ENCODE data around the gene ARL6IP6. TPM values are rescaled to one million over a fixed set of nuclear protein-coding genes. Genes with fewer than 3 reads are reported as not detected.

Gene ARL6IP6
- polyA plus RNA-seq, 3 donors: 23.3 to 24.7 (median 23.4) TPM

GRCh38 chr2:152682663-152683062 is 35.8 kb upstream of the ARL6IP6 start:
- intact Hi-C loops (cut with micrococcal nuclease): no loop called here
- peaks cover 47% of the 10 kb centered on the region for H3K79me2 ChIP-seq (ENCODE audit: insufficient read depth, low read length)
- no peaks in the 10 kb centered on the region for H3K27me3 Mint-ChIP-seq (ENCODE audit: low read depth in 3 of 3)

GRCh38 chr2:152683400-152683799 is 35.0 kb upstream of the ARL6IP6 start:
- DNase-seq: no peak
- Mint-ChIP-seq H3K4me3 (no peak overlapping the region), H3K9me3 (no peaks in the 10 kb centered on the region), H3K27me3 (ENCODE audit: low read depth in 3 of 3) (peaks cover 0 to 1% (median 0%) of the 10 kb centered on the region in 3 donors), H3K36me3 (peaks cover 61 to 75% of the 10 kb centered on the region in 2 donors), H3K4me1 (no peaks in the 10 kb centered on the region), H3K27ac (peak overlapping the region in 2 of 7 donors; percentile 2 to 3)
- H4K20me1 ChIP-seq (ENCODE audit: insufficient read depth, low read length): peaks cover 65% of the 10 kb centered on the region
- no peaks in the 10 kb centered on the region for H3K4me1 ChIP-seq (ENCODE audit: control insufficient read depth in 1 of 2, insufficient read depth in 2 of 2, low read length in 2 of 2)
- TF ChIP-seq, protein P1, sequence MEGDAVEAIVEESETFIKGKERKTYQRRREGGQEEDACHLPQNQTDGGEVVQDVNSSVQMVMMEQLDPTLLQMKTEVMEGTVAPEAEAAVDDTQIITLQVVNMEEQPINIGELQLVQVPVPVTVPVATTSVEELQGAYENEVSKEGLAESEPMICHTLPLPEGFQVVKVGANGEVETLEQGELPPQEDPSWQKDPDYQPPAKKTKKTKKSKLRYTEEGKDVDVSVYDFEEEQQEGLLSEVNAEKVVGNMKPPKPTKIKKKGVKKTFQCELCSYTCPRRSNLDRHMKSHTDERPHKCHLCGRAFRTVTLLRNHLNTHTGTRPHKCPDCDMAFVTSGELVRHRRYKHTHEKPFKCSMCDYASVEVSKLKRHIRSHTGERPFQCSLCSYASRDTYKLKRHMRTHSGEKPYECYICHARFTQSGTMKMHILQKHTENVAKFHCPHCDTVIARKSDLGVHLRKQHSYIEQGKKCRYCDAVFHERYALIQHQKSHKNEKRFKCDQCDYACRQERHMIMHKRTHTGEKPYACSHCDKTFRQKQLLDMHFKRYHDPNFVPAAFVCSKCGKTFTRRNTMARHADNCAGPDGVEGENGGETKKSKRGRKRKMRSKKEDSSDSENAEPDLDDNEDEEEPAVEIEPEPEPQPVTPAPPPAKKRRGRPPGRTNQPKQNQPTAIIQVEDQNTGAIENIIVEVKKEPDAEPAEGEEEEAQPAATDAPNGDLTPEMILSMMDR (IDR thresholded peaks at IDR 0.05): no peak
- no peak overlapping the region for H3K4me3 ChIP-seq (replicated peaks in 1 of 3; ENCODE audit: low read depth in 2 of 3, low read length in 3 of 3)
- H3K9me3 ChIP-seq (replicated peaks in 1 of 2; ENCODE audit: control insufficient read depth in 1 of 2, insufficient read depth in 1 of 2, low read length in 2 of 2): no peaks in the 10 kb centered on the region
- H2AFZ ChIP-seq (ENCODE audit: insufficient read depth, low read depth, low read length, poor library complexity, severe bottlenecking): no peak overlapping the region
- no peak overlapping the region for H3K27ac ChIP-seq (ENCODE audit: low read depth in 1 of 2, low read length in 2 of 2)
- H3K27me3 ChIP-seq (ENCODE audit: control insufficient read depth in 2 of 2, insufficient read depth in 2 of 2, low read length in 2 of 2): no peaks in the 10 kb centered on the region
- H3K36me3 ChIP-seq (replicated peaks in 1 of 2; ENCODE audit: control insufficient read depth in 1 of 2, insufficient read depth in 2 of 2, low read length in 2 of 2): peaks cover 43 to 85% of the 10 kb centered on the region in 2 donors
- intact Hi-C loops (cut with micrococcal nuclease): no loop called here
- no peak overlapping the region for H3K4me2 ChIP-seq (replicated peaks; ENCODE audit: extremely low read depth, low read length, poor library complexity, severe bottlenecking)
- H3K79me2 ChIP-seq (ENCODE audit: insufficient read depth, low read length): peaks cover 55% of the 10 kb centered on the region
- no peak overlapping the region for H3K9ac ChIP-seq (ENCODE audit: insufficient read depth, low read length, poor library complexity, severe bottlenecking)

More at GRCh38 chr2:152682663-152683062, 35.8 kb upstream of the ARL6IP6 start:
- Histone ChIP-seq H3K9me3 (replicated peaks in 1 of 2; ENCODE audit: control insufficient read depth in 1 of 2, insufficient read depth in 1 of 2, low read length in 2 of 2) (no peaks in the 10 kb centered on the region), H3K4me3 (replicated peaks in 1 of 3; ENCODE audit: low read depth in 2 of 3, low read length in 3 of 3) (no peak overlapping the region), H3K27ac (ENCODE audit: low read depth in 1 of 2, low read length in 2 of 2) (no peak overlapping the region), H3K4me2 (replicated peaks; ENCODE audit: extremely low read depth, low read length, poor library complexity, severe bottlenecking) (no peak overlapping the region), H2AFZ (ENCODE audit: insufficient read depth, low read depth, low read length, poor library complexity, severe bottlenecking) (no peak overlapping the region), H3K36me3 (replicated peaks in 1 of 2; ENCODE audit: control insufficient read depth in 1 of 2, insufficient read depth in 2 of 2, low read length in 2 of 2) (peaks cover 45 to 85% of the 10 kb centered on the region in 2 donors), H3K27me3 (ENCODE audit: control insufficient read depth in 2 of 2, insufficient read depth in 2 of 2, low read length in 2 of 2) (no peaks in the 10 kb centered on the region), H3K9ac (ENCODE audit: insufficient read depth, low read length, poor library complexity, severe bottlenecking) (no peak overlapping the region), H3K4me1 (ENCODE audit: control insufficient read depth in 1 of 2, insufficient read depth in 2 of 2, low read length in 2 of 2) (no peaks in the 10 kb centered on the region), H4K20me1 (ENCODE audit: insufficient read depth, low read length) (peaks cover 59% of the 10 kb centered on the region)
- no peak overlapping the region for H3K4me3 Mint-ChIP-seq
- 100% methylated on average over 6 of the region's 9 CpGs for WGBS (ENCODE audit: insufficient coverage)
- no peak for DNase-seq
- H3K36me3 Mint-ChIP-seq: peaks cover 60 to 68% of the 10 kb centered on the region in 2 donors
- no peak overlapping the region for H3K27ac Mint-ChIP-seq
- no peaks in the 10 kb centered on the region for H3K4me1 Mint-ChIP-seq
- TF ChIP-seq, protein P1 (IDR thresholded peaks at IDR 0.05): no peak
- no peaks in the 10 kb centered on the region for H3K9me3 Mint-ChIP-seq
